Stimulated activated CD8-positive, alpha-beta memory T cell treated with anti-CD3 and anti-CD28 coated beads, Interleukin-15, amount 100 ng/mL, for 4 hours (primary cell): Measurements from ENCODE around the gene TRAIP.
"Not testable (repeated sequence)": the region's sequence is repeated elsewhere in the genome, so short reads cannot be mapped to it uniquely, and the experiment has no call there.

Experiments used
- DNase-seq, 2 donors: peaks; one replicate each; pipeline ENCODE4 v3.0.0-alpha.2; 2020; ENCODE audit warnings: low read depth in 2 of 2

Gene TRAIP, protein sequence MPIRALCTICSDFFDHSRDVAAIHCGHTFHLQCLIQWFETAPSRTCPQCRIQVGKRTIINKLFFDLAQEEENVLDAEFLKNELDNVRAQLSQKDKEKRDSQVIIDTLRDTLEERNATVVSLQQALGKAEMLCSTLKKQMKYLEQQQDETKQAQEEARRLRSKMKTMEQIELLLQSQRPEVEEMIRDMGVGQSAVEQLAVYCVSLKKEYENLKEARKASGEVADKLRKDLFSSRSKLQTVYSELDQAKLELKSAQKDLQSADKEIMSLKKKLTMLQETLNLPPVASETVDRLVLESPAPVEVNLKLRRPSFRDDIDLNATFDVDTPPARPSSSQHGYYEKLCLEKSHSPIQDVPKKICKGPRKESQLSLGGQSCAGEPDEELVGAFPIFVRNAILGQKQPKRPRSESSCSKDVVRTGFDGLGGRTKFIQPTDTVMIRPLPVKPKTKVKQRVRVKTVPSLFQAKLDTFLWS

DNA sequence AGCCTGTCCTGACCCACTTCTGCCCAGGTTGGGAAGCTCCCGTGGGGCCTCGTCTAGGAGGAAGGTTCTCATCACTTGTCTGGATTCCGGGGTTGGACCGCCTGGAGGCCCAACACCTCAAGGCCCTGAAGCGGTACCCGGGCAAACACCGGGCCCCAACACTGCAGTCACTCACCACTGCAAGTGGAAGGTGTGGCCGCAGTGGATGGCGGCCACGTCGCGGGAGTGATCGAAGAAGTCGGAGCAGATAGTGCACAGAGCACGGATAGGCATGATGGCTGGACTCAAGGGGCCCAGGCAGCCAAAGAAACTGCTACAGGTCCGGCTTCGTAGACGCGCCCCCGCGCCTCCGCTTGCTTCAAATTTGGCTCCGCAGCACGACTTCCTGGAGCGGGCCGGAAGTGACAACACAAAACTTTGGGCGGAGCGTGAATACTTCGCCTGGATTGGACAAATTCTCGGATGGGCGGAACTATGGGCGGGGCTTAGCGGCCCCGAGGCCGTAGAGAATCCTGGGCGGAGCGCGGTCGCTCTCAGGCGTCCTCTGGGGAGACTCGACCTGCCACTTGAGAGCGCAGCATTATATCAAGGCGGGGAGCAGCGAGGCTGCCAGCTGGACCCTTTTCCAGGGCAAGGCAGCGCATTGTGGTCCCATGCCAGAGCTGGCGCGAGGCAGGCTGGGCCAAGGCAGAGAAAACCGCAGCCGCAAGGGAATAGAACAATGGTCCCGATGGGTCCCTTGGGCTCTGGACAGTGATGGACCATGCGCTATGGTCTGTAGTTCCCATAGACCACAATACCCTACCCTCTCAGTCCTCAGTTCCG, at the start of gene TRAIP:
TSS of gene TRAIP (minus strand) at position 384 of the 825 bp plus-strand sequence. CDS start at position 273, 111 bp downstream.
- peak; percentile 77 to 85 for DNase-seq

DNA sequence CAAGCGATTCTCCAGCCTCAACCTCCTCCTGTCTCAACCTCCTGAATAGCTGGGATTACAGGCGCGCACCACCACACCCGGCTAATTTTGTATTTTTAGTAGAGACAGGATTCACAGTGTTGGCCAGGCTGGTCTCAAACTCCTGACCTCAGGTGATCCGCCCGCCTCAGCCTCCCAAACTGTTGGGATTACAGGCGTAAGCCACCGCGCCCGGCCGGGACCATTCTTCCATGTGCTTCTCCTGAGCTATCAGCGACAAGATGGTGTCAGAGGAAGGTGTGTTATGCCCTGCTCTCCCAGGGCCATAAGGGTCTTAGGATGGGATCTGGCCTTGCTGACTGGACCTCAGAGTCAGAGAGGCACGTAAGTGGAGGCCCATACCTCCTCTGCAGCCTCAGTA, 48.1 kb upstream of the TRAIP start:
- not testable (repeated sequence) for DNase-seq

DNA sequence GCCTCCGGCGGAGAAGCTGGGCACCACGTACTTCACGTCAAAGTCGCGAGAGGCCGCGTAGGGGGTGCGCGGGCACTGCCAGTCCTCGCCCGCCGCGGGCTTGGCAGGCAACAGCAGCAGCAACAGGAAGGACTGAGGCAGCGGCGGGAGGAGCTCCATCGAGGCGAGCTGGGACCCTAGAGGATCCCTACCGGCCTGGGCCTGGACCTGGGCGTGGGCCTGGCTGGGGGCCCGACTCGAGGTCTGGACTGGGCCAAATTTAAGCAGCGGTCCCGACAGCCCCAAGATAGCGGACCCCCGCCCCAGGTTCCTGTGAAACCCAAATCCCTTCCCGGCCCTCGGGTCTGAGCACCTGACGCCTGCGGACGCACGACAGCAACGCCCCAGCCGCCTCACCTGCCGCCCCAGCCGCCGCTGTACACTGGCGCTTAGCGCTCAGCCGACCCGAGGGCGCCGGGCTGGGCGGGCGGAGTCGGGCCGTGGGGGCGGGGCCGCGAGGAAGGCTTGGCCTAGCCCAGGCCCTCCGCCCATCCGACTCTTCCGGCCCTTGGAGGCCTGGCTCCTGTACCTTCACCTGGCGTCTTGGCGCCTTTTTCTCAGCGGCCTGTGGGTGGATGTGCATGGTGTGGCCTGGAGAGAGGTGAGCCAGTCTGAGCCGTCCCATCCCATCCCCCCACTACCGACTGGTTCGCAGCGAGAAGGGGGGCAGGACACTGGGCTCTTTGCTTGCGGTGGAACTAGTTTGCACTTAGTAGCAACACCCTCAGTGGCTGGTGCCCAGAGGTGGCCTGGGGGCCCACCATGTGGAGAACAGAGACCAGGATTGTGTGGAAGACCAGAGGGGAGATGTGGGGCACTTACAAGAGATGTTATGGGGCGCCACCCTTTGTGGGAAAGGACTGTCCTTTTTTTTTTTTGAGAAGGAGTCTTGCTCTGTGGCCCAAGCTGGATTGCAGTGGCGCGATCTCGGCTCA, 47.4 kb upstream of the TRAIP start, which contains the start of gene MST1R:
TSS of gene MST1R (minus strand) at position 423 of the 974 bp plus-strand sequence. CDS start at position 159, 264 bp downstream.
- DNase-seq: peak; percentile 43 to 49

DNA sequence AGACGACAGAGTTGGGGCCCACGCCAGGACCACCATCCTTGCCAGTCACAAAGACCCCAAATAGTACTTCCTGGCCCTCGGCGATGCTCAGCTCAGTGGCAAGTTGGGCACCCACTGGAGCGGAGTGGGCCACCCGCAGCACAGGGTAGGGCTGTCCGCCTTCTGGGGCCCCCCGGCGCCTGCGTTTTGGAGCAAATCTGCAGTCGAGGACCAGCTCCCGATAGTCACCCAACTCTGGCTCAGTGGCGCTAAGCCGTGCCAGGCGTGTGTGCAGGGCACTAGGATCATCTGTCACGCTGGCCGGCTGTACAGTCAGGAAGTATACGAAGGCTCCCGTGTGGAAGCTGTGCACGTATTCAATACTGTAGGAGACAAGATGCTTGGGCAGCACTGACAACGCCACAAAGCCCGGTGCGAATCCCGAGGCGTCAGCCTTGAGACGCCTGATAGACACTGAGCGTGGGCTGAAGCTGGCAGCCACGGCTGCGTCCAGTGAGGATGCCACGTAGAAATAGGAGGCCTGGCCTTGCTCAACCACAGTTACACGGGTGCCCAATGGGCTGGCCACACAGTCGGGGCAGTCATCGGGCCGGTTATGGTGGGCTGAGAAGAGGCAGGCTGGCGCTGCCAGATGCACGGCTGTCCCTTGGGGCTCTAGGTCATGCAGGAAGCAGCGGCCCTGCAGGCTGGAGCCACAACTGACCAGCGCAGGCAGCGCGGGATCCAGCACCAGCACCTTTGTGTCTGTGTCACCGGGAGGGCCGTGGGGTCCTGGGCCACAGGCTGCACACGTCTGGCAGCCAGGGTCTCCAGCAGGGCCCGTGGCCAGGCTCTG, 46.4 kb upstream of the TRAIP start:
- no peak for DNase-seq

DNA sequence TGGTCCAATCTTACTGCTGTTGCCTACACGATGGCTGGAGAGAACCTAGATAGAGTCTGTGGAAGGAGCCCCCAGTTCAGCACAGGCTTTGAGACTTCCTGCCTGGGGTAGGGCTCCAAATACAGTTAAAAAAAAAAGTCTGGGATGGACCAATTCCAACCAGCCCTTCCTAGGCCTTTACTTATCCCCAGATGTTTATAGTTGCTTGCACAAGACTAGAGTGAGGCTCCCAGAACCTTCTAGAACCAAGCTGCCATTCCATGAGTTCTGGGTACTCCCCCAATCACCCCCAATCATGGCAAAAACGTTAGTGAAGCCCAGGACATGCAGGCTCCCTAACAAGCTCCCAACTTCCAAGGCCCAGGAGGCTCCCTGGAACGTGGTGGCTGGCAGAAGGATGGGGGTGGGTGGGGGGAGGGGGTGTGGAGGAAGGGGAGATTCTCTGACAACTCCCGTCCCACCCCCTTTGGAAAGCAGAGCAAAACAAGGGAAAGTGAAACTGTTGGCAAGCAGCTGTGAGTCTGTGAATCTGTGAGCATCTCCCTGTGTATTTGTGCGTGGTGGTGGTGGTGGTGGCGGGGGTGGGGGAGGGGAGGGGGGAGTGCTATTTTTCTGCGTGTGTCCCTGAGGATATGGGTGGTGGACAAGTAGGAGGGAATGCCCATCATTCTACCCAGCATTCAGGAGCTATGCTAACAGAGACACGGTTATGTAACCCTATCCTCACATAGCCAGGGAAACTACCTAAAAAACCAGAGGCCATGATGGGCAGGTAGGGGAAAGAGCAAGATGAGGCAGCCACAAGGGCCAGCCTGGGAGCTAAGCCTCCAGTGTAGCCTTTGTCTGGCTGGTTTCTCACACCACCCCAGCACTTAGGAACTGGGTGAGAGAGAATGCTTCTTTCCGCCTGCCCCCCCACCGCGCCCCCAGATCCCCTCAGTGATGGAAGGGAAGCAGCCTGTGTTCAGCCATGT, 45.3 kb upstream of the TRAIP start:
- no peak for DNase-seq

DNA sequence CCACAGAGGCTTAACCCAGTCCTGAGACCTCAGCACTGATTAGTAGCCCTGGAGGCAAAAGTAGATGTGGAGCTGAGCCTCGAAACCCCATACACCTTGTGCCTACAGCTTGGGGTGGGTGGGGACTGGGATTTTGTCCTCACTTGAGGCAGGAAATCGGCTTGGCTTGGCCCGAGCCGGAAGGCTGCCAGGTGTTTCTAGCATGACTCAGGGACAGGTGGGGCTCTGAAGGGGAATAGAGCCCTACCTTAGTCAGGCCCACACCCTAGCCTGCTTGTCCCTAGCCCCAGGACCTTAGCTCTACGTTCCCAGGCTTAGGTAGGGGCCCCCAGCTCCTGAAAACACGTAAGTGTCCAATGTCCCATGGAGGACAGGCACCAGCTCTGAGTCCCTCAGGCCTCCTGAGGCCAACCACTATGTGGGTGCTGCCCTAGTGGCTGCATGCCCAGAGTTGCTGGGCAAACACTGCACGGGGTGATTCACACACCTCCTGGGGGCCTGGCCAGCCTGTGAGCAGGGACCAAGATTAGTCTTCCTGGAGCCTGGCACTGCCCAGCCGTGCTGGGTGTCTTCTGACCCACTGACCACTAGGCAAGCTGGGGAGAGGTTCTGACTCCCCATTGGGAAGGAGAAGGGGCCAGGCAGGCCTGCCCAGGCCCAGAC, 44.3 kb upstream of the TRAIP start:
- DNase-seq: no peak

DNA sequence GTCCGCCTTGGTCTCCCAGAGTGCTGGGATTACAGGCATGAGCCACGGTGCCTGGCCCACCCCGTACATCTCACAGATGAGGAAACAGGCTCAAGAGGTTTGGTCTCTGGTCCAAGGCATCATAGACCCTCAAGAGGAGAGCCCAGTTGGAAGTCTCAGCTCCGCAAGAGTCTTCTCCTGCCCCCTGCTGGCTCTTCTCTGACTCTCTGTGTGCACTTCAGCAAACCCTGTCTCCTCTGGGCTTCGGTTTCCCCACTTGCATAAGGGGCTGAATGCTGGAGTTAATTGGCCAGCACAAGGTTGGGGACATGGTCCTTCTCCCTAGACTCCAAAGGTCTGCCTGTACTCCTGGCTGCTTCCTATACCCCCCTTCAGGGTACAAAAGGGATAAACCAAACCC, 43.5 kb upstream of the TRAIP start:
- no peak for DNase-seq

DNA sequence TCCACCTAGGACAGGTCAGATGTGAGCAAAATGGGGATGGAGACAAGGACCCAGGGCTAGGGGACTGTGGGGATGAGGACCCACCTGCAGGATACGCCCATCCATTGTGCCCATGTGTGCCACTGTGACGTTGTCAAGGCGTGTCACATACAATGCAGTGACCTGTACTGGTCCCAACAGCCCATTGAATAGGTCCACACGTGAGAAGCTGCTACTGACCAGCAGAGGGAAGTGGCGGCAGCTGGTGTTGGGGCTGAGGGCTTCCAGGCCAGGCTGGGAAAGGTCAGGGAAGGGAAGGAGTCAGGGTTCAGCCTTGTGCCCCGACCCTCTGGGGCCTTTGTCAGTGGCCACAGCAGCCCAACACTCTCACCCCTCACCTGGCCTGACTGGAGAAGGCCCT, 42.6 kb upstream of the TRAIP start:
- no peak for DNase-seq

DNA sequence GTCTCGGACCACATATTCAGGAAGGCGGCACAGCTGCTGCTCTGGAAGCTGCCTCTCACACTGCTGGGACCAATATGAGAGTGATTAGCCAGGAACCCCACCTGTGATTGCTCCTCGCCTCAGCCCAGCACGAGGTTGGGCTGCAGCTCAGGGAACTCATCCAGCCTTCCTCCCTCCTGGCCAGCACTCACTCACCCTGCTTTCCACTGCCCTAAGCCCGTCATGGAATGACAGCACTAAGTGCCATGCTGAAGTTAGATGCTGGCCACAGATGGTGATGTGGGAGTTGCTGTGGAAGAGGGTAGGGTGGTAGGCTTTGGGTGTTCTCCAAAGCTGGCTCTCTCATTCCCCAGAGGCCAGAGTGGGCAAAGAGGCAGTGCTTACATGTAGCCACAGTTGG, 40.0 kb upstream of the TRAIP start:
- DNase-seq: no peak

DNA sequence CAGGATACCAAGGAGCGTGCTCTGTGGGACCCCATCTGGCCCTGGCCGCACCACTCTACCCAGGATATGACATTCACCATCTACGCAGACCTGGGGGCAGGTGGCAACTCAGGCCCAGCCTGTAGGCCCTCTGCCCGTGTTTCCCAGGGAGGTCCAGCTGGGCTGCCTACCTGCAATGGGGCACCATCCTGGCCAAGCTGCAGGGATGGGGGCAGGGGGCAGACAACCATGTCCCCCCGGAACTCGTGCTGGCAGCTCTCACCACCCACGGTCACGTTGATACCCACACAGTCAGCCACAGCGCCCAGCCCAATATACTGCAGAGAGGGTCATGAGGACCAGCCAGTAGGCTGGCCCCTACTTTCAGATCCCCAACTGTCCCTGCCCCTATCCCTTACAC, 39.4 kb upstream of the TRAIP start:
- DNase-seq: no peak

DNA sequence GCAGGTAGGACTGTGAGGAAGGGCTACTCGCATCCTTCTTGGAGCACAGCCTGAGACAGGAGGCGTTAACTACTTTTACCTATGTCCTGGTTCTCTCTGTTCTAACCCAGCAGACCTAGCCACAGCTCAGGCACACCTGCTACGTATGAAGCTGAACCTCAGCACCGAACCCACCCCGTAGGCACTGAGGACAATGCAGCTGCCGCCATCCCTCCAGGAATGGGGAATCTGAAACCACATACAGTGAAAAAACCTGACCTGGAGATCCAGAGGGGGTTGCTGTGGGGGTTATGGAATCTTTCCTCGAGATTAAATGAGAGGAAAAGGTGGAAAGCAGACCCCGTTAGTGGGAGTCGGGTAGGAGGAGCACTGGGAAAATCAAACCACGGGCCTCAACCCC, 32.9 kb upstream of the TRAIP start:
- DNase-seq: no peak

DNA sequence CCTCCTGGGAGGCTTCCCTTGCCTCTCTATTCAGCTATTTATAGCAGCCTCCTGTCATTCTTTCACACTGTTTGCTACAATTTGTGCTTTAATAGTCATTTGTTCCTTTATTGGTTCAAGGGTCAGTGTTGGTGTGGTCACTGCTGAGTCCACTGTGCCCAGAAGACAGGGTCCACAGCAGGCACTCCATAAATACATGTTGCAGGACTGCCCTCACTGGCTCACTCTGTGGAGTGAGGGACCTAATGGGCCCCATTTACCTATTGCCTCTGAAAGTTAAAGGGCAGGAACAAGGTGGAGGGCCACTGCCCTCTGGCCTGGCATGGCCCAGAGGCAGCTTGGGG, 30.5 kb upstream of the TRAIP start:
- DNase-seq: no peak

DNA sequence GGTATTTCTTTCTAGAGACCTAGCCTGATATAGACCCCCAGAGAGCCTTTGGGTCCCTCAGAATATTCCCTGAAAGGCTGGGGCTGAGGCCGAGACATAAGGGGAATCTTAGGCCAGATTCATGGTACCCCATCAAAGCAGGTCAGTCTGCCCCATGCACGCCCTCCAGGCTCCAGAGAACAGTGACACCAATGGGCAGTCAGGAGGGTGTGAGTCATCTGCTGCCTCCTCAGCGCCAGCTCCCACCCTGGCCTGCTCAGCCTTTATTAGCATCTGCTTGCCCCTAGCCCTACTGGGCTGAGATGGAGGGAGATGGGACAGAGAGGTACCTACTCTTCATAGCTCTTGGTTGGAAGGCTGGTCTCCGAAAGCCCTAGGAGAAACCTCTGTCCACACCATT, 27.6 kb upstream of the TRAIP start:
- no peak for DNase-seq

DNA sequence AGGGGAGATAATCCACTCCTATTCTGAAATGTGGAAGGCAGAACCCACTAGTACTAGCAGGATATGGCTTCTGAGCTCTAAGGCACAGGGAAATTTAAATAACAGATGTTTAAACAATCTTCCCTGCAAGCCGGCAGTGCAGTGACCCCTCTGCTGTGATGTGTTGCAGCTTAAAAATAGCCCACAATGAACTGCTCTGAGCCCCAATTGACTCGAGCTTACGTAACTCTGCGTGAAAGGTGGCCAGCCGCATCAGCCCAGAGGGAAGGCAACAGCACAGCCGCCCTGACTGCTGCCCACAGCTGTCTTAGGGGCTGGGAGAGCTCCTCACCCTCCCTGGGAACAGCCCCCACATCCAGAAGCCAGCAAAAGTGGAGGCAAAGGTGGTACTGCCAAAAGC, 25.8 kb upstream of the TRAIP start:
- no peak for DNase-seq

DNA sequence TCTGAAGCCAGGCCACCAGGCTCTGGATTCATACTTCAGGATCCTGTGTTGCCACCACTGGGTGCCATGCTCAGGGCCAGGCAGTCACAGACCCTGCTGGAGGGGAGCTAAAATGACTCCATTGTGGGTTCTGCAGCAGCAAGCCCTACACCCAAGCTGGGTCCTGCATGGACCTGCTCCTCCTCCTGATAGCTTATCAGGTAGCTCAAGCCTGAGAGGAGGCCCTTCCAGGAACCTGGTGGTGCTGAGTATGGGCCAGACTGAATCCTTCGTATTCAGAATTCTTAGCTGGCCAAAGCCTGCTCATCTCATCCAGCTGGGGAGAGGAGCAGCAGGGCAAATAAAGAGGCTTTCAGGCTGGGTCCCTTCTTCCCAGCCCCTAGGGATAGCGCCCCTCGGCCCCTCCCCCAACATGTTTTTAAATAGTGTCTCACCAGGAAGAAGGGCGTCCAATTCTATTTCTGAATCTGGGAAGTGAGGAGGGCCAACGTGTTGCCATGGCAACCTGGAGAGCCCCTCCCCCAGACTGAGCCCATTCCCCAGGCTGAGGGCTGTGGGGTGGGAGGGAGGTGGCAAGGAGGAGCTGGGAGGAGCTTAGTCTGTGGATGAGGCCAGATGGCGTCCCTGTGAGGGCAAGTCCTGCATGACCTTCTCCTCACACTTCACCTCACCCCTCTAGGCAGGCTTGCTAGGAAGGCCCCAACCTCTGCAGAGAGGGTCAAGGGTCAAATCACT, 24.4 kb upstream of the TRAIP start:
- DNase-seq: no peak

DNA sequence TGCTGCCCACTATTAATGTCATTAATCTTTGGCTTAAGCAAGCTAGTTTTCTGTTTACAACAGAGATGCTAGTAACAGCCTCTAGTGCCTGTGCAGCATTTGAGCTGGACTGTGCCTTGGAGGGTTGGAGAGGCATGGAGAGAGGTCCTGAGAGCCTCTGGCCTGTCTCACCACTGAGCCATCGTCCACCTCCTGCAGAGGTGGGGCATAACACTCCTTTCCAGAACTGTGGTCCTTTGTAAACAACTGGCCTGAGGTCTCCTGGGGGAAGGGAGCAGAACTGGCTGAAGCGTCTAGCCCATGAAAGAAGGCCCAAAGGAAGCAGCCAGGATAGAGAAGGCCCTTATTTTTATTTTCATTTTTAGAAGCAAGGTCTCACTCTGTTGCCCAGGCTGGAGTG, 23.4 kb upstream of the TRAIP start:
- DNase-seq: no peak

DNA sequence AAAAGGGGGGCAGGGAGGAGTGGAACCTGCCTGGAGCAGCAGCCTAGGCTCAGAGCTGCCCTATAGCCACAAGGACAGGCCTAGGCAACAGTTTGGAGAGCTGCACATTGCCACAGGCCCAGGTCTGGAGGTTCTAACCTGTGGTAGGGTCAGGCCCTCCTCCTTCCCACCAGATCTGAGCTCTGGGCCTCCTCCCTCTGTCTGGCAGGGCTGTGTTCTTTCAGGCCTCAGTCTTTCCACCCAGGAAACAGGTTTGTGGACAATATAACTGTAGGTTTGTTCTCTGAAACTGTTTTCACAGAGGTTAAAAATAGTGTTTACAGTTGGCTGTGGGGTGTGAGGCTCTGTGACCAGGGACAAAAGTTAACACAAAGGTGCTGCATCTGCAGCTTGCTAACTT, 22.3 kb upstream of the TRAIP start:
- DNase-seq: no peak

DNA sequence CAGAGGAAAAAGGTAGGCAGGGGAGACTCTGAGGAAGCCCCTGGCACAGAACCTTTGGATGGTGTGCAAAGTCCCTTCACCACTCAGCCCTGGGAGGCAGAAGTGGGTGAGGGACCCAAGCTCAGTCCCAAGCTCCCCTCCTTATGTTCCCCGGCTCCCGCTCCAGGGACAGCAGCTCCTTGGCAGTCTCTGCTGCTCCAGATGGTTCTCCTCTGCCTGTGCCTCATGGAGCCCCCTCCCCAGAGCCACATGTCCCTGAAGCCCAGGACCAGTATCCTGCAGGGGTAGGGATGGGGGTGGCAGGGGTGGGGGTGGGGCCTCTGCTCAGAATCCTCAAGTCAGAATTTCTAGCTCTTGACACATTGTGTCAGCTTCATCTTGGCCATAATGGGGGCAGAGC, 21.4 kb upstream of the TRAIP start:
- DNase-seq: no peak
